ENCODE measurements around the gene P2RX2.

P2RX2 gene

GRCh38 chr12:132618683-132619043, at the start of gene P2RX2:
P2RX2 (plus strand) TSS chr12:132618776; CDS start chr12:132618817, 41 bp downstream.
- no peak within 1 kb of the TSS for H3K4me3 ChIP-seq (ENCODE audit: low read depth, low read length)
- no peak for DNase-seq (ENCODE audit: low read depth, low spot score)
- no peak for TF ChIP-seq CTCF (IDR thresholded peaks at IDR 0.05; ENCODE audit: low read depth, low read length)
- in situ Hi-C loops (cut with HindIII; ENCODE audit: low sequenced_read_pairs) = no loop called here

GRCh38 chr12:132568826-132569480, 49.6 kb upstream of the P2RX2 start:
- no peak overlapping the region for H3K4me3 ChIP-seq (ENCODE audit: low read depth, low read length)
- no peak for TF ChIP-seq CTCF (IDR thresholded peaks at IDR 0.05; ENCODE audit: low read depth, low read length)
- DNase-seq (ENCODE audit: low read depth, low spot score) = no peak

DNA sequence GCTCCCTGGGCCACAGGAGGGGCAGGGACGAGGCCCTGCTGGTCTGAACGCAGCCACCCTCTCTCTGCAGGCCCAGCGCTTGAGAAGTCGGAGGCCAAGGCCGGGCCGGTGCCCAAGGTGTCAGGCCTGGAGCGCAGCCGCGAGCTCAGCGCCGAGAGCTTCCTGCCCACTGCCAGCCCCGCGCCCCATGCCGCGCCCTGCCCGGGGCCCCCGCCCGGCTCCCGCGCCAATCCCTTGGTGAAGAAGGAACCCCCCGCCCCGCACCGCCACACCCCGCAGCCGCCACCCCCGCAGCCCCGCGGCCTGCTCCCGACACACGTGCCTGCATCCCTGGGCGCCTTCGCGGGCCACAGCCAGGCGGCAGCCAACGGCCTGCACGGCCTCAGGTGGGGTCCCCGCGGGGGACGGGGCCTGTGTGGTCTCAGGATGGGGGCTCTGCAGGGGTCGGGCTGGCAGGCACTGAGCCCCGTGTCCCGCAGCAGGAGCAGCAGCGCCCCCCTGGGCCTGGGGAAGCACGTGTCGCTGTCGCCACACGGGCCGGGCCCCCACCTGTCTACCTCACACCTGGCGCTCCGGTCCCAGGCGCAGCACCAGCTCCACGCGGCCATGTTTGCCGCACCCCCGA, 48.6 kb upstream of the P2RX2 start:
- no peak overlapping the region for H3K4me3 ChIP-seq (ENCODE audit: low read depth, low read length)
- in situ Hi-C loops (cut with HindIII; ENCODE audit: low sequenced_read_pairs) = no loop called here
- DNase-seq (ENCODE audit: low read depth, low spot score) = no peak
- no peak for TF ChIP-seq CTCF (IDR thresholded peaks at IDR 0.05; ENCODE audit: low read depth, low read length)

More at GRCh38 chr12:132568826-132569480, 49.6 kb upstream of the P2RX2 start:
- in situ Hi-C loops (cut with HindIII; ENCODE audit: low sequenced_read_pairs) = no loop called here

DNA sequence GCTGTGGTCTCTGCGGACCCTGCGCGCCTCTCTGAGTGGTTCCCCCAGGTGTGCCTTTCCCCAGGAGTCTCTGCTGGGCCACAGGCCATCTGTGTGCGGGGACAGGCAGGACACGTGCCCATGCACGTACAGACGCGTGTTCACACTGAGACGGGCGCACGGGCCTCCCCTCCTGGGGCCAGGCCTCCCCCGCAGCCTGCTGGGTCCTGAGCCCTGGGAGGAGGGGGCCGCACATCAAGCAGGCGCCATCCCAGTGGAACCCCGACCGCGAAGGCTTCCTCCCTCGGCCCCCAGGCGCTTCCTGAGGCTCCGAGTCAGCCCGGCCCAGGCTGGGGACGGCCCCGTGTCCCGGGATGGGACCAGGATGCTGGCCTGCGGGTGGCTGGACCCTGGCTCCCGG, 47.9 kb upstream of the P2RX2 start:
- DNase-seq (ENCODE audit: low read depth, low spot score) = no peak
- in situ Hi-C loops (cut with HindIII; ENCODE audit: low sequenced_read_pairs) = no loop called here
- no peak overlapping the region for H3K4me3 ChIP-seq (ENCODE audit: low read depth, low read length)
- TF ChIP-seq CTCF (IDR thresholded peaks at IDR 0.05; ENCODE audit: low read depth, low read length) = no peak

- no peak for TF ChIP-seq CTCF (IDR thresholded peaks at IDR 0.05; ENCODE audit: low read depth, low read length)
- in situ Hi-C loops (cut with HindIII; ENCODE audit: low sequenced_read_pairs) = no loop called here
- DNase-seq (ENCODE audit: low read depth, low spot score) = no peak
- H3K4me3 ChIP-seq (ENCODE audit: low read depth, low read length) = no peak overlapping the region
These were observed 47.5 kb upstream of the P2RX2 start for GRCh38 chr12:132571051-132571450.

DNA sequence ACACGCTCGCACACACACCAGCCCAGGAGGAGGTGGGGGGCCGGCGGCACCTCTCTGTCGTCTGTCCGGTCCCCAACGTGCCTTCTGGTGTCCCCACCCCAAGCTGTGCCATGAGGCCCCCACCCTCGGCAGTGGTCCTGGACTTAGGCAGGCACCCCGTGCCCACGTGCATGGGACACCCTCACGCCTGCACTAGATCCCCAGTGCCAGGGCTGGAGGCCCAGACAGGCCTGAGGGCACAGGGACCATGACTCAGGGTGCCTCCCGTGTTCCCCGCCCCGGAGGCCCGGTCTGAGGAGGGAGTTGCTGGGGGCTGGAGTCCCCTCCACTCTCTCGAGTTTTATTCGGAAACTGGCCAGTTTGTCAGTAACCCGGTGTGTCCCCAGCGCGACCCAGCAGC, 47.0 kb upstream of the P2RX2 start:
- DNase-seq (ENCODE audit: low read depth, low spot score) = no peak
- in situ Hi-C loops (cut with HindIII; ENCODE audit: low sequenced_read_pairs) = no loop called here
- H3K4me3 ChIP-seq (ENCODE audit: low read depth, low read length) = no peak overlapping the region
- no peak for TF ChIP-seq CTCF (IDR thresholded peaks at IDR 0.05; ENCODE audit: low read depth, low read length)
